Liver (tissue), 9 donors: Measurements from ENCODE around the gene PIK3R5. TPM values are rescaled to one million over a fixed set of nuclear protein-coding genes. Genes with fewer than 3 reads are reported as not detected.
A peak's percentile ranks its signal among the peaks of the same experiment; 100 is the strongest.

Experiments used
- DNase-seq: peaks from one replicate; pipeline ENCODE4 v3.0.0-alpha.2; 2017; ENCODE audit warnings: low spot score
- H3K27ac ChIP-seq, 2 donors: one replicate each; pipeline ENCODE4 v1.7.0; 2013; ENCODE audit warnings: inconsistent platforms in 2 of 2, low read length in 2 of 2, control low read depth in 1 of 2, low read depth in 1 of 2, mild to moderate bottlenecking in 1 of 2
- H3K27me3 ChIP-seq, 4 donors: one replicate each; pipeline versions ENCODE4 v1.6.1 to v1.7.0; 2013; ENCODE audit warnings: low read length in 3 of 4, inconsistent platforms in 1 of 4, mild to moderate bottlenecking in 1 of 4, moderate library complexity in 1 of 4; ENCODE audit not compliant: control insufficient read depth in 4 of 4, insufficient read depth in 4 of 4
- H3K36me3 ChIP-seq, 4 donors: one replicate each; pipeline versions ENCODE4 v1.6.1 to v1.7.0; 2013; ENCODE audit warnings: low read length in 3 of 4, mild to moderate bottlenecking in 3 of 4, low read depth in 1 of 4, moderate library complexity in 1 of 4; ENCODE audit not compliant: control insufficient read depth in 4 of 4, insufficient read depth in 3 of 4
- H3K4me1 ChIP-seq, 4 donors: one replicate each; pipeline versions ENCODE4 v1.6.1 to v1.7.0; 2013; ENCODE audit warnings: low read length in 3 of 4, mild to moderate bottlenecking in 3 of 4, moderate library complexity in 1 of 4; ENCODE audit not compliant: control insufficient read depth in 4 of 4, insufficient read depth in 4 of 4
- H3K4me3 ChIP-seq, 3 donors: one replicate each; pipeline versions ENCODE4 v1.6.1 to v1.7.0; 2013; ENCODE audit warnings: low read length in 3 of 3, control low read depth in 1 of 3, low read depth in 1 of 3, mild to moderate bottlenecking in 1 of 3
- H3K9ac ChIP-seq, 2 donors: one replicate each; pipeline ENCODE4 v1.7.0; 2013; ENCODE audit warnings: low read length in 2 of 2, mild to moderate bottlenecking in 2 of 2, moderate library complexity in 2 of 2, control low read depth in 1 of 2, low read depth in 1 of 2
- H3K9me3 ChIP-seq, 4 donors: one replicate each; pipeline versions ENCODE4 v1.6.1 to v1.7.0; 2013; ENCODE audit warnings: low read length in 3 of 4; ENCODE audit not compliant: control insufficient read depth in 4 of 4
- ATF3 ChIP-seq: IDR thresholded peaks from 2 replicates; pipeline ENCODE4 v1.6.1; 2016; ENCODE audit warnings: antibody characterized with exemption
- EGR1 ChIP-seq, 2 donors: IDR thresholded peaks; 2 replicates each; pipeline ENCODE4 v1.6.1; 2016 to 2018; ENCODE audit warnings: antibody characterized with exemption in 2 of 2, low read depth in 2 of 2
- FOXA1 ChIP-seq: IDR thresholded peaks from 2 replicates; pipeline ENCODE4 v1.6.1; 2016; ENCODE audit warnings: antibody characterized with exemption
- FOXA2 ChIP-seq: IDR thresholded peaks from 2 replicates; pipeline ENCODE4 v1.6.1; 2016; ENCODE audit warnings: antibody characterized with exemption
- HNF4A ChIP-seq, 2 donors: conservative IDR thresholded peaks; 2 replicates each; pipeline ENCODE4 v1.6.1; 2016; ENCODE audit warnings: antibody characterized with exemption in 2 of 2, mild to moderate bottlenecking in 2 of 2
- JUND ChIP-seq, 2 donors: IDR thresholded peaks; 2 replicates each; pipeline ENCODE4 v1.6.1; 2016; ENCODE audit warnings: antibody characterized with exemption in 2 of 2
- MAX ChIP-seq: IDR thresholded peaks from 2 replicates; pipeline ENCODE4 v1.6.1; 2016; ENCODE audit warnings: antibody characterized with exemption
- NR2F2 ChIP-seq: IDR thresholded peaks from 2 replicates; pipeline ENCODE4 v1.6.1; 2016; ENCODE audit warnings: antibody characterized with exemption
- RXRA ChIP-seq, 2 donors: IDR thresholded peaks; 2 replicates each; pipeline ENCODE4 v1.6.1; 2017 to 2018; ENCODE audit warnings: antibody characterized with exemption in 2 of 2, mild to moderate bottlenecking in 1 of 2
- SP1 ChIP-seq: IDR thresholded peaks from 2 replicates; pipeline ENCODE4 v1.6.1; 2018; ENCODE audit warnings: antibody characterized with exemption, mild to moderate bottlenecking
- TAF1 ChIP-seq: conservative IDR thresholded peaks from 2 replicates; pipeline ENCODE4 v1.6.1; 2016; ENCODE audit warnings: antibody characterized with exemption, mild to moderate bottlenecking
- YY1 ChIP-seq: IDR thresholded peaks from 2 replicates; pipeline ENCODE4 v1.6.1; 2016; ENCODE audit warnings: antibody characterized with exemption, mild to moderate bottlenecking
- WGBS: extraction: QIAGEN DNeasy Blood & Tissue Kit; methylation state at CpG from one replicate; pipeline ENCODE4 v1.1.7; 2013; 5-methylcytosine and 5-hydroxymethylcytosine counted together
- polyA plus RNA-seq, 2 donors: library from polyadenylated mRNA; stranded (reverse) in 1 of 2; unstranded in 1 of 2; fragments of 200-250 nt in 1 of 2; fragments of >200 nt in 1 of 2; fragmentation: Nextera tagmentation in 1 of 2; extraction: Ambion mirVana in 1 of 2; gene quantifications; one replicate each; pipeline versions ENCODE4 v1.2.1 to v1.2.3, GENCODE V29; 2013 to 2015
- total RNA-seq, 2 donors: library from RNA; depleted of rRNA; stranded (reverse); fragments of >200 nt; gene quantifications; one replicate each; pipeline ENCODE4 v1.2.3, GENCODE V29; 2014
- TF ChIP-seq, protein P1 (sequence below): IDR thresholded peaks from 2 replicates; pipeline ENCODE4 v1.6.1; 2016; ENCODE audit warnings: antibody characterized with exemption
- TF ChIP-seq, protein P2 (sequence below): IDR thresholded peaks from 2 replicates; pipeline ENCODE4 v1.6.1; 2016; ENCODE audit warnings: antibody characterized with exemption, mild to moderate bottlenecking
- TF ChIP-seq, protein P3 (sequence below): fragments of 150-350 bp; IDR thresholded peaks from 2 replicates; pipeline ENCODE4 v1.5.1; 2017; ENCODE audit warnings: improper control_type of control experiment, low read depth, low read length; ENCODE audit not compliant: missing input control
- donor health status: healthy.
- donor health status: healthy.
- donor health status: healthy.
- donor health status: healthy.
- donor health status: healthy.

The PIK3R5 gene
- total and polyA plus RNA-seq, 4 donors, result 0.93 to 7.8 (median 2.6) TPM

GRCh38 chr17:8934346-8934745, 31.2 kb downstream of the PIK3R5 start:
- 67% methylated on average over 6 of the region's 6 CpGs for WGBS
- Histone ChIP-seq H3K9me3 (peaks cover 0 to 3% (median 0%) of the 10 kb centered on the region in 4 donors), H3K4me3 (no peak overlapping the region), H3K9ac (no peak overlapping the region), H3K4me1 (peaks cover 0 to 1% (median 0%) of the 10 kb centered on the region in 4 donors), H3K27ac (peak overlapping the region in 1 of 2 donors; percentile 58), H3K27me3 (no peaks in the 10 kb centered on the region), H3K36me3 (no peaks in the 10 kb centered on the region)
- no peak for DNase-seq
- TF ChIP-seq FOXA1 (no peak), NR2F2 (no peak), RXRA (IDR thresholded peaks at IDR 0.05) (no peak), ATF3 (no peak), SP1 (no peak), EGR1 (IDR thresholded peaks at IDR 0.05; ENCODE audit: low read depth in 2 of 2) (no peak), HNF4A (conservative IDR thresholded peaks at IDR 0.05) (no peak), FOXA2 (no peak), YY1 (no peak)
- TF ChIP-seq, protein P1, sequence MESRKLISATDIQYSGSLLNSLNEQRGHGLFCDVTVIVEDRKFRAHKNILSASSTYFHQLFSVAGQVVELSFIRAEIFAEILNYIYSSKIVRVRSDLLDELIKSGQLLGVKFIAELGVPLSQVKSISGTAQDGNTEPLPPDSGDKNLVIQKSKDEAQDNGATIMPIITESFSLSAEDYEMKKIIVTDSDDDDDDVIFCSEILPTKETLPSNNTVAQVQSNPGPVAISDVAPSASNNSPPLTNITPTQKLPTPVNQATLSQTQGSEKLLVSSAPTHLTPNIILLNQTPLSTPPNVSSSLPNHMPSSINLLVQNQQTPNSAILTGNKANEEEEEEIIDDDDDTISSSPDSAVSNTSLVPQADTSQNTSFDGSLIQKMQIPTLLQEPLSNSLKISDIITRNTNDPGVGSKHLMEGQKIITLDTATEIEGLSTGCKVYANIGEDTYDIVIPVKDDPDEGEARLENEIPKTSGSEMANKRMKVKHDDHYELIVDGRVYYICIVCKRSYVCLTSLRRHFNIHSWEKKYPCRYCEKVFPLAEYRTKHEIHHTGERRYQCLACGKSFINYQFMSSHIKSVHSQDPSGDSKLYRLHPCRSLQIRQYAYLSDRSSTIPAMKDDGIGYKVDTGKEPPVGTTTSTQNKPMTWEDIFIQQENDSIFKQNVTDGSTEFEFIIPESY, result no peak
- TF ChIP-seq, protein P2, sequence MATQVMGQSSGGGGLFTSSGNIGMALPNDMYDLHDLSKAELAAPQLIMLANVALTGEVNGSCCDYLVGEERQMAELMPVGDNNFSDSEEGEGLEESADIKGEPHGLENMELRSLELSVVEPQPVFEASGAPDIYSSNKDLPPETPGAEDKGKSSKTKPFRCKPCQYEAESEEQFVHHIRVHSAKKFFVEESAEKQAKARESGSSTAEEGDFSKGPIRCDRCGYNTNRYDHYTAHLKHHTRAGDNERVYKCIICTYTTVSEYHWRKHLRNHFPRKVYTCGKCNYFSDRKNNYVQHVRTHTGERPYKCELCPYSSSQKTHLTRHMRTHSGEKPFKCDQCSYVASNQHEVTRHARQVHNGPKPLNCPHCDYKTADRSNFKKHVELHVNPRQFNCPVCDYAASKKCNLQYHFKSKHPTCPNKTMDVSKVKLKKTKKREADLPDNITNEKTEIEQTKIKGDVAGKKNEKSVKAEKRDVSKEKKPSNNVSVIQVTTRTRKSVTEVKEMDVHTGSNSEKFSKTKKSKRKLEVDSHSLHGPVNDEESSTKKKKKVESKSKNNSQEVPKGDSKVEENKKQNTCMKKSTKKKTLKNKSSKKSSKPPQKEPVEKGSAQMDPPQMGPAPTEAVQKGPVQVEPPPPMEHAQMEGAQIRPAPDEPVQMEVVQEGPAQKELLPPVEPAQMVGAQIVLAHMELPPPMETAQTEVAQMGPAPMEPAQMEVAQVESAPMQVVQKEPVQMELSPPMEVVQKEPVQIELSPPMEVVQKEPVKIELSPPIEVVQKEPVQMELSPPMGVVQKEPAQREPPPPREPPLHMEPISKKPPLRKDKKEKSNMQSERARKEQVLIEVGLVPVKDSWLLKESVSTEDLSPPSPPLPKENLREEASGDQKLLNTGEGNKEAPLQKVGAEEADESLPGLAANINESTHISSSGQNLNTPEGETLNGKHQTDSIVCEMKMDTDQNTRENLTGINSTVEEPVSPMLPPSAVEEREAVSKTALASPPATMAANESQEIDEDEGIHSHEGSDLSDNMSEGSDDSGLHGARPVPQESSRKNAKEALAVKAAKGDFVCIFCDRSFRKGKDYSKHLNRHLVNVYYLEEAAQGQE, result no peak
- TF ChIP-seq, protein P3, sequence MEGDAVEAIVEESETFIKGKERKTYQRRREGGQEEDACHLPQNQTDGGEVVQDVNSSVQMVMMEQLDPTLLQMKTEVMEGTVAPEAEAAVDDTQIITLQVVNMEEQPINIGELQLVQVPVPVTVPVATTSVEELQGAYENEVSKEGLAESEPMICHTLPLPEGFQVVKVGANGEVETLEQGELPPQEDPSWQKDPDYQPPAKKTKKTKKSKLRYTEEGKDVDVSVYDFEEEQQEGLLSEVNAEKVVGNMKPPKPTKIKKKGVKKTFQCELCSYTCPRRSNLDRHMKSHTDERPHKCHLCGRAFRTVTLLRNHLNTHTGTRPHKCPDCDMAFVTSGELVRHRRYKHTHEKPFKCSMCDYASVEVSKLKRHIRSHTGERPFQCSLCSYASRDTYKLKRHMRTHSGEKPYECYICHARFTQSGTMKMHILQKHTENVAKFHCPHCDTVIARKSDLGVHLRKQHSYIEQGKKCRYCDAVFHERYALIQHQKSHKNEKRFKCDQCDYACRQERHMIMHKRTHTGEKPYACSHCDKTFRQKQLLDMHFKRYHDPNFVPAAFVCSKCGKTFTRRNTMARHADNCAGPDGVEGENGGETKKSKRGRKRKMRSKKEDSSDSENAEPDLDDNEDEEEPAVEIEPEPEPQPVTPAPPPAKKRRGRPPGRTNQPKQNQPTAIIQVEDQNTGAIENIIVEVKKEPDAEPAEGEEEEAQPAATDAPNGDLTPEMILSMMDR, result no peak

GRCh38 chr17:8930649-8931048, 34.9 kb downstream of the PIK3R5 start:
- WGBS, result 71% methylated on average over 4 of the region's 4 CpGs

More at GRCh38 chr17:8930649-8931048, 34.9 kb downstream of the PIK3R5 start:
- no peak overlapping the region for H3K9ac ChIP-seq
- no peak overlapping the region for H3K27ac ChIP-seq
- no peaks in the 10 kb centered on the region for H3K4me1 ChIP-seq
- no peak for DNase-seq
- no peak for TF ChIP-seq JUND (IDR thresholded peaks at IDR 0.05)
- no peak for TF ChIP-seq ATF3
- TF ChIP-seq TAF1, result no peak
- TF ChIP-seq, protein P3, result no peak
- TF ChIP-seq, protein P2, result no peak
- TF ChIP-seq MAX, result no peak
- no peak for TF ChIP-seq EGR1 (IDR thresholded peaks at IDR 0.05; ENCODE audit: low read depth in 2 of 2)
- no peaks in the 10 kb centered on the region for H3K27me3 ChIP-seq
- H3K4me3 ChIP-seq, result no peak overlapping the region
- no peaks in the 10 kb centered on the region for H3K36me3 ChIP-seq
- H3K9me3 ChIP-seq, result peaks cover 4 to 22% (median 12%) of the 10 kb centered on the region in 4 donors
